ENCODE measurements around the gene NCAPG2.

DNA sequence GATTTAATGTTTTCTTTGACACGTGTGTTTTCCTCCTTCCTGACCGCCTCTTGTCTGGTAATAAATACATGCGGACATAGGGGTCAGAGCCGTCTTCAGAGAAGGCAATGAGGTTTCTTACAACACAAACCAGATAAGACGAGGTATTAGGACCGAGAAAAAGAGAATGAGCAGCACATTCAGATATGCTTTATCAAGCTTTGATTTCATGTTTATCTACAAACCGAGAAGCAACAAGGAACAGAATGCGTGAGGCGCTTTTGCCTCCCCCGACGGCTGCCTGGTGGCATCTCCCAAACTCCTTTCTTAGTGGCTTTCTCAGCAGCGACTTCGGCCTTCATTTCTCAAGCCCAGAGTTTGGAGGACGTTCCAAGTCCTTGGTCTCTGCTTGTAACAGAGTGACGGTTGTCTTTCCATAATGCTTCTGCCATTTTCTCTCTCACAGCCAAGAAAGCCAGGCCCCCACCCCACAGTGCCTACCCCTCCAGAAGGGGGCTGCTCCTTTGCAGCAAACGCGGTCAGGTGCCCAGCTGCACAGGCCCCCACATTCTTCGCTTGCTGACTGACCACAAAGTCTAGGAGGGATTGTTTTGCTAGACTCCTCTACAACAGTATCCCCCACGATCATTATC is 32.6 kb upstream of the NCAPG2 start:
- TF ChIP-seq TCF12 (IDR thresholded peaks at IDR 0.05): no peak
- TF ChIP-seq TCF12 (CRISPR knock-in tag; IDR thresholded peaks at IDR 0.05): no peak
- no peak for TF ChIP-seq POLR2AphosphoS2 (IDR thresholded peaks at IDR 0.05; ENCODE audit: low read depth, low read length)
- no peak for TF ChIP-seq MTF2 (CRISPR knock-in tag; IDR thresholded peaks at IDR 0.05; ENCODE audit: borderline replicate concordance)
- no peak for TF ChIP-seq NRL (CRISPR knock-in tag; IDR thresholded peaks at IDR 0.05; ENCODE audit: borderline replicate concordance)
- no peak for TF ChIP-seq NFIC (IDR thresholded peaks at IDR 0.05; ENCODE audit: low read length)

All from HepG2 (cell line).